HG03045 (cell line): ENCODE data around the gene IL26.
"Not testable (repeated sequence)": the region's sequence is repeated elsewhere in the genome, so short reads cannot be mapped to it uniquely, and the experiment has no call there.

Experiments
- ATAC-seq: cut with Tn5 transposase; IDR thresholded peaks from one replicate; pipeline ENCODE4 v1.9.1; 2021; ENCODE audit warnings: mild to moderate bottlenecking, moderate library complexity; ENCODE audit not compliant: unreplicated experiment

Gene IL26

GRCh38 chr12:68203460-68203875 is 22.1 kb downstream of the IL26 start:
- ATAC-seq, result no peak

- no peak for ATAC-seq
Observed at GRCh38 chr12:68200854-68201253, 24.8 kb downstream of the IL26 start.

- no peak for ATAC-seq
Observed at GRCh38 chr12:68199127-68199526, 26.5 kb downstream of the IL26 start.

GRCh38 chr12:68198507-68199086 is 27.0 kb downstream of the IL26 start:
- no peak for ATAC-seq

GRCh38 chr12:68190301-68190700 is 35.3 kb downstream of the IL26 start:
- no peak for ATAC-seq

- ATAC-seq, result no peak
Observed at GRCh38 chr12:68189821-68190242, 35.8 kb downstream of the IL26 start.

- ATAC-seq, result no peak
Observed at GRCh38 chr12:68185598-68185997, 40.0 kb downstream of the IL26 start.

- no peak for ATAC-seq
Observed at GRCh38 chr12:68180792-68181744, 44.5 kb downstream of the IL26 start.

GRCh38 chr12:68178774-68179439 is 46.7 kb downstream of the IL26 start:
- no peak for ATAC-seq

- no peak for ATAC-seq
Observed at GRCh38 chr12:68178184-68178583, 47.4 kb downstream of the IL26 start.

- no peak for ATAC-seq
Observed at GRCh38 chr12:68177562-68177961, 48.0 kb downstream of the IL26 start.

GRCh38 chr12:68176257-68176656 is 49.4 kb downstream of the IL26 start:
- ATAC-seq, result no peak

GRCh38 chr12:68175557-68176061 is 50.0 kb downstream of the IL26 start:
- peak; percentile 87 for ATAC-seq

- not testable (repeated sequence) for ATAC-seq
Observed at GRCh38 chr12:68174761-68175160, 50.8 kb downstream of the IL26 start.

- ATAC-seq, result no peak
Observed at GRCh38 chr12:68173792-68174191, 51.8 kb downstream of the IL26 start.

- no peak for ATAC-seq
Observed at GRCh38 chr12:68170726-68171125, 54.9 kb downstream of the IL26 start.

- ATAC-seq, result no peak
Observed at GRCh38 chr12:68169213-68169889, 56.3 kb downstream of the IL26 start.

GRCh38 chr12:68166317-68166831 is 59.2 kb downstream of the IL26 start:
- no peak for ATAC-seq

- ATAC-seq, result peak; percentile 66
Observed at GRCh38 chr12:68163560-68164081, 62.0 kb downstream of the IL26 start.

GRCh38 chr12:68162374-68162773 is 63.2 kb downstream of the IL26 start:
- no peak for ATAC-seq
